HCT116 (cell line): ENCODE data around the gene ZNF180. TPM values are rescaled to one million over a fixed set of nuclear protein-coding genes. Genes with fewer than 3 reads are reported as not detected.

ENCODE experiments used
- ATAC-seq: fragments of 200-7000 bp; cut with Tn5 transposase; 2 replicates; pipeline ENCODE4 v1.9.1; 2020; ENCODE audit warnings: mild to moderate bottlenecking, moderate library complexity
- BruUV-seq: library from RNA; stranded (reverse); fragments of 400-500 nt; replicated peaks from 2 replicates; lab custom pipeline; 2021; lab: Mats Ljungman, UMichigan
- CTCF ChIA-PET: fragments of 300-600 bp; sonication (Branson Sonifier 250); formaldehyde crosslinking; loops from one replicate; lab custom pipeline; 2021; ENCODE audit warnings: antibody characterized with exemption; lab: Charles Lee
- POLR2A ChIA-PET: fragments of 300-600, 350-600 bp; sonication (Branson Sonifier 250); formaldehyde crosslinking; loops from one replicate; lab custom pipeline; 2021; ENCODE audit warnings: antibody characterized with exemption; lab: Charles Lee
- RAD21 ChIA-PET, 2 experiments: fragments of 300-600 bp; sonication (Branson Sonifier 250); formaldehyde crosslinking; loops; one replicate each; lab custom pipeline; 2023; ENCODE audit warnings: low total read pairs in 2 of 2; ENCODE audit not compliant: uncharacterized antibody in 2 of 2, unreplicated experiment in 2 of 2, low non-redundant PET in 1 of 2; lab: Charles Lee
- DNase-seq: peaks from one replicate; pipeline ENCODE4 v3.0.0-alpha.2; 2010; ENCODE audit warnings: low read depth, low spot score
- H2AFZ ChIP-seq: fragments of 200-600 bp; shearing (Covaris generic), sonication (generic); 2 replicates; pipeline ENCODE4 v1.6.1; 2017; ENCODE audit warnings: low read depth, mixed run types, mixed read lengths, antibody characterized with exemption, low read length; ENCODE audit not compliant: poor library complexity, severe bottlenecking
- H3K27ac ChIP-seq: 2 replicates; pipeline ENCODE4 v1.5.1; 2012; ENCODE audit warnings: low read depth, low read length
- H3K27me3 ChIP-seq: fragments of 200-600 bp; sonication (generic); 2 replicates; pipeline ENCODE4 v1.6.1; 2016; ENCODE audit warnings: mixed run types, low read length, mixed read lengths; ENCODE audit not compliant: insufficient read depth
- H3K36me3 ChIP-seq, 2 experiments: fragments of 200-500 bp in 1 of 2; fragments of 200-600 bp in 1 of 2; sonication (Bioruptor generic) in 1 of 2; sonication (generic) in 1 of 2; 2 replicates each; pipeline versions ENCODE4 v1.5.1 to v1.6.1; 2014 to 2016; ENCODE audit warnings: low read length in 2 of 2, inconsistent platforms in 1 of 2, mixed read lengths in 1 of 2, mixed run types in 1 of 2; ENCODE audit not compliant: insufficient read depth in 2 of 2, control insufficient read depth in 1 of 2
- H3K4me1 ChIP-seq, 2 experiments: fragments of 200-600 bp in 1 of 2; sonication (generic) in 1 of 2; 2 replicates each; pipeline versions ENCODE4 v1.5.1 to v1.6.1; 2012 to 2017; ENCODE audit warnings: low read length in 2 of 2, inconsistent platforms in 1 of 2, mild to moderate bottlenecking in 1 of 2, mixed read lengths in 1 of 2, mixed run types in 1 of 2, moderate library complexity in 1 of 2; ENCODE audit not compliant: insufficient read depth in 2 of 2, control insufficient read depth in 1 of 2
- H3K4me2 ChIP-seq: fragments of 200-600 bp; sonication (generic); 2 replicates; pipeline ENCODE4 v1.6.1; 2017; ENCODE audit warnings: mixed run types, low read length, mixed read lengths
- H3K4me3 ChIP-seq, 2 experiments: fragments of 200-600 bp in 1 of 2; sonication (generic) in 1 of 2; replicated peaks in 1 of 2; 2 replicates each; pipeline ENCODE4 v1.5.1; 2011 to 2016; ENCODE audit warnings: low read length in 2 of 2, control low read depth in 1 of 2, low read depth in 1 of 2, mild to moderate bottlenecking in 1 of 2, mixed read lengths in 1 of 2, mixed run types in 1 of 2
- H3K79me2 ChIP-seq: fragments of 200-600 bp; sonication (generic); 2 replicates; pipeline ENCODE4 v1.6.1; 2017; ENCODE audit warnings: mild to moderate bottlenecking, mixed run types, low read length, moderate library complexity, mixed read lengths; ENCODE audit not compliant: insufficient read depth
- H3K9ac ChIP-seq: fragments of 200-600 bp; sonication (generic); 2 replicates; pipeline ENCODE4 v1.6.1; 2016; ENCODE audit warnings: low read length, mixed read lengths
- H3K9me2 ChIP-seq: fragments of 200-600 bp; sonication (generic), shearing (Covaris generic); 2 replicates; pipeline ENCODE4 v1.6.1; 2017; ENCODE audit warnings: mixed run types, mild to moderate bottlenecking, moderate library complexity; ENCODE audit not compliant: insufficient read depth
- H3K9me3 ChIP-seq, 2 experiments: fragments of 200-500 bp in 1 of 2; fragments of 200-600 bp in 1 of 2; sonication (Bioruptor generic) in 1 of 2; sonication (generic) in 1 of 2; 2 replicates each; pipeline ENCODE4 v1.6.1; 2014 to 2017; ENCODE audit warnings: low read length in 2 of 2, mixed read lengths in 2 of 2, inconsistent platforms in 1 of 2, low read depth in 1 of 2, mild to moderate bottlenecking in 1 of 2, mixed run types in 1 of 2, moderate library complexity in 1 of 2; ENCODE audit not compliant: control insufficient read depth in 1 of 2, insufficient read depth in 1 of 2
- H4K20me1 ChIP-seq: fragments of 200-600 bp; sonication (generic), shearing (Covaris generic); 2 replicates; pipeline ENCODE4 v1.6.1; 2017; ENCODE audit warnings: mixed run types, mild to moderate bottlenecking, moderate library complexity; ENCODE audit not compliant: insufficient read depth
- CBX3 ChIP-seq: IDR thresholded peaks from 2 replicates; pipeline ENCODE4 v1.6.1; 2012; ENCODE audit warnings: low read depth
- FOSL1 ChIP-seq: IDR thresholded peaks from 2 replicates; pipeline ENCODE4 v1.6.1; 2012; ENCODE audit warnings: low read depth
- SP1 ChIP-seq: IDR thresholded peaks from 2 replicates; pipeline ENCODE4 v1.6.1; 2012; ENCODE audit warnings: low read depth
- TCF7L2 ChIP-seq: IDR thresholded peaks from 2 replicates; pipeline ENCODE4 v1.7.0; 2011; ENCODE audit warnings: borderline replicate concordance, inconsistent platforms; ENCODE audit not compliant: insufficient read depth, insufficient read length; ENCODE audit errors: extremely low read depth
- intact Hi-C: fragments of 100-400 bp; cut with micrococcal nuclease; formaldehyde crosslinking; loops from 2 replicates; pipeline ENCODE4 v1.10.0; 2022
- total RNA-seq: library from RNA; stranded (reverse); gene quantifications from one replicate; pipeline ENCODE4 v1.2.1, GENCODE V29; 2021; ENCODE audit not compliant: unreplicated experiment
- TF ChIP-seq, protein P1 (sequence below), 3 experiments: fragments of 200-600 bp in 1 of 3; sonication (generic) in 1 of 3; IDR thresholded peaks in 2 of 3; conservative IDR thresholded peaks in 1 of 3; 2 replicates each; pipeline ENCODE4 v1.5.1; 2012 to 2017; ENCODE audit warnings: low read depth in 2 of 3, low read length in 2 of 3, antibody characterized with exemption in 1 of 3, borderline replicate concordance in 1 of 3, control low read depth in 1 of 3, mild to moderate bottlenecking in 1 of 3, mixed read lengths in 1 of 3, mixed run types in 1 of 3, moderate library complexity in 1 of 3; ENCODE audit not compliant: insufficient read depth in 1 of 3
- TF ChIP-seq, protein P2 (sequence below): IDR thresholded peaks from 2 replicates; pipeline ENCODE4 v1.6.1; 2011; ENCODE audit warnings: mild to moderate bottlenecking, low read length, moderate library complexity; ENCODE audit not compliant: insufficient replicate concordance; ENCODE audit errors: extremely low read depth
- TF ChIP-seq, protein P3 (sequence below): IDR thresholded peaks from 2 replicates; pipeline ENCODE4 v1.6.1; 2012; ENCODE audit warnings: low read depth

Gene ZNF180
- total RNA-seq, 1 experiment from 2014 or later, result 7.3 TPM

DNA sequence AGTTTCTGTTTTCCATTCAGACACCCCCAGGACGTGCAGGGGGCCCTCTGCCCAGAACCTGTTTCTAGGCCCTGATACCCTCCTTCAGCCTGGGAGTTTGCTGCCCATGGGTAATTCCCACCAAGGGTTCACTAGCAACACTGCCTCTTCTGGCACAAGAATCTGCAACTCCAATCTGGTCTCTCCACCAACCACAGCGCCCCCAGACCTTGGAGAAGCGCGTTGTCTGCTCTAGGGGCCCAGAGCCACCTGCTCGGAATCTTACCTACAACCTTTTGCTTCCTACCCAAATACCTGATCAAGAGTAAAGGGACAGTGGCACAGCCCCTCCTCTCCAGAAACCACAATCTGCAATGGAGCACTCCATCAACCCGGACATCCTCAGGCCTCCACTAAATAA is 763 bp downstream of the ZNF180 start:
- Histone ChIP-seq H3K27me3 (no peaks in the 10 kb centered on the region), H3K4me3 (peak overlapping the region; percentile 89), H3K4me1 (peaks cover 0 to 16% of the 10 kb centered on the region in 2 experiments; a peak in 1 of 4 replicates), H3K4me2 (peak overlapping the region; percentile 88), H3K9ac (peak overlapping the region; percentile 74), H4K20me1 (no peaks in the 10 kb centered on the region), H3K27ac (peak overlapping the region; percentile 70), H2AFZ (no peak overlapping the region), H3K36me3 (peaks cover 13 to 44% of the 10 kb centered on the region in 2 experiments), H3K9me2 (no peaks in the 10 kb centered on the region), H3K9me3 (peaks cover 4 to 18% of the 10 kb centered on the region in 2 experiments; a peak in 3 of 4 replicates), H3K79me2 (peaks cover 51% of the 10 kb centered on the region)
- POLR2A ChIA-PET, result no interaction called here
- CTCF ChIA-PET, result interaction anchor here (1.4 kb wide), 1 partner anchor 15 kb away, joined by 3 read pairs; no protein-coding TSS in a partner anchor
- intact Hi-C loops, result no loop called here
- TSS peak; percentile 73 for BruUV-seq
- ATAC-seq (peak; percentile 6), DNase-seq (no peak)
- no peak for TF ChIP-seq CBX3
- TF ChIP-seq, protein P1, sequence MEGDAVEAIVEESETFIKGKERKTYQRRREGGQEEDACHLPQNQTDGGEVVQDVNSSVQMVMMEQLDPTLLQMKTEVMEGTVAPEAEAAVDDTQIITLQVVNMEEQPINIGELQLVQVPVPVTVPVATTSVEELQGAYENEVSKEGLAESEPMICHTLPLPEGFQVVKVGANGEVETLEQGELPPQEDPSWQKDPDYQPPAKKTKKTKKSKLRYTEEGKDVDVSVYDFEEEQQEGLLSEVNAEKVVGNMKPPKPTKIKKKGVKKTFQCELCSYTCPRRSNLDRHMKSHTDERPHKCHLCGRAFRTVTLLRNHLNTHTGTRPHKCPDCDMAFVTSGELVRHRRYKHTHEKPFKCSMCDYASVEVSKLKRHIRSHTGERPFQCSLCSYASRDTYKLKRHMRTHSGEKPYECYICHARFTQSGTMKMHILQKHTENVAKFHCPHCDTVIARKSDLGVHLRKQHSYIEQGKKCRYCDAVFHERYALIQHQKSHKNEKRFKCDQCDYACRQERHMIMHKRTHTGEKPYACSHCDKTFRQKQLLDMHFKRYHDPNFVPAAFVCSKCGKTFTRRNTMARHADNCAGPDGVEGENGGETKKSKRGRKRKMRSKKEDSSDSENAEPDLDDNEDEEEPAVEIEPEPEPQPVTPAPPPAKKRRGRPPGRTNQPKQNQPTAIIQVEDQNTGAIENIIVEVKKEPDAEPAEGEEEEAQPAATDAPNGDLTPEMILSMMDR (IDR thresholded peaks at IDR 0.05 in 2 of 3, conservative IDR thresholded peaks at IDR 0.05 in 1 of 3; ENCODE audit: borderline replicate concordance in 1 of 3, insufficient read depth in 1 of 3, low read depth in 2 of 3, low read length in 2 of 3), result 0 out of 6 replicates have a peak, but pooled peaks of 1 of the 3 experiments have one; percentile 12
- RAD21 ChIA-PET, result no interaction called here

DNA sequence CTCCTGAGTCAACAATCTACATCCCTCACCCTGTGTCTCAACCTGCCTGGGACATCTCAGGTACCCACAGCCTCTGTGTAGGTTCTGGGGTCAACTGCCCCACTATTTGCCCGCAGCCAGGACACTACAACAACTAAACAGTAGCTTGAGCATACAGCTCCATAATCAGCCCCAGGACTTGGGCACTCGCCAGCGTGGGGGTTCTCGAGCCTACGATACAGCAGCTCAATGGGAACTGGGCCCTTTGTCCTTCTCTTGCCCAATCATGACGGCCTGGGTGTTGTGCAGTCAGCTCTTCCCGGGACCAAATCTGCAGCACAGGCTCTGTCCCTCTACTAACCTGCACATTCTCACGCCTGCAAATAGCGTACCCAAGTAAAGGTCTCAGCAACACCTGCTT is 1.3 kb downstream of the ZNF180 start:
- ATAC-seq (no peak), DNase-seq (no peak)
- H3K4me1 ChIP-seq, result peaks cover 0 to 16% of the 10 kb centered on the region in 2 experiments; a peak in 1 of 4 replicates
- no peak overlapping the region for H2AFZ ChIP-seq
- ChIA-PET POLR2A (no interaction called here), CTCF (no interaction called here), RAD21 (no interaction called here)
- BruUV-seq, result no TSS peak
- intact Hi-C loops, result no loop called here
- H3K9ac ChIP-seq, result peak overlapping the region; percentile 74; the same call in 1 of the 2 replicates
- peak overlapping the region; percentile 89 for H3K4me3 ChIP-seq
- peaks cover 53% of the 10 kb centered on the region for H3K79me2 ChIP-seq
- peaks cover 17 to 49% of the 10 kb centered on the region in 2 experiments for H3K36me3 ChIP-seq
- H3K27ac ChIP-seq, result no peak overlapping the region
- H3K4me2 ChIP-seq, result peak overlapping the region; percentile 88
- H3K9me3 ChIP-seq, result peaks cover 4 to 23% of the 10 kb centered on the region in 2 experiments; a peak in 3 of 4 replicates
- H3K9me2 ChIP-seq, result no peaks in the 10 kb centered on the region
- no peak for TF ChIP-seq CBX3
- TF ChIP-seq FOSL1, result no peak
- TF ChIP-seq, protein P2, sequence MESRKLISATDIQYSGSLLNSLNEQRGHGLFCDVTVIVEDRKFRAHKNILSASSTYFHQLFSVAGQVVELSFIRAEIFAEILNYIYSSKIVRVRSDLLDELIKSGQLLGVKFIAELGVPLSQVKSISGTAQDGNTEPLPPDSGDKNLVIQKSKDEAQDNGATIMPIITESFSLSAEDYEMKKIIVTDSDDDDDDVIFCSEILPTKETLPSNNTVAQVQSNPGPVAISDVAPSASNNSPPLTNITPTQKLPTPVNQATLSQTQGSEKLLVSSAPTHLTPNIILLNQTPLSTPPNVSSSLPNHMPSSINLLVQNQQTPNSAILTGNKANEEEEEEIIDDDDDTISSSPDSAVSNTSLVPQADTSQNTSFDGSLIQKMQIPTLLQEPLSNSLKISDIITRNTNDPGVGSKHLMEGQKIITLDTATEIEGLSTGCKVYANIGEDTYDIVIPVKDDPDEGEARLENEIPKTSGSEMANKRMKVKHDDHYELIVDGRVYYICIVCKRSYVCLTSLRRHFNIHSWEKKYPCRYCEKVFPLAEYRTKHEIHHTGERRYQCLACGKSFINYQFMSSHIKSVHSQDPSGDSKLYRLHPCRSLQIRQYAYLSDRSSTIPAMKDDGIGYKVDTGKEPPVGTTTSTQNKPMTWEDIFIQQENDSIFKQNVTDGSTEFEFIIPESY, result no peak
- TF ChIP-seq, protein P3, sequence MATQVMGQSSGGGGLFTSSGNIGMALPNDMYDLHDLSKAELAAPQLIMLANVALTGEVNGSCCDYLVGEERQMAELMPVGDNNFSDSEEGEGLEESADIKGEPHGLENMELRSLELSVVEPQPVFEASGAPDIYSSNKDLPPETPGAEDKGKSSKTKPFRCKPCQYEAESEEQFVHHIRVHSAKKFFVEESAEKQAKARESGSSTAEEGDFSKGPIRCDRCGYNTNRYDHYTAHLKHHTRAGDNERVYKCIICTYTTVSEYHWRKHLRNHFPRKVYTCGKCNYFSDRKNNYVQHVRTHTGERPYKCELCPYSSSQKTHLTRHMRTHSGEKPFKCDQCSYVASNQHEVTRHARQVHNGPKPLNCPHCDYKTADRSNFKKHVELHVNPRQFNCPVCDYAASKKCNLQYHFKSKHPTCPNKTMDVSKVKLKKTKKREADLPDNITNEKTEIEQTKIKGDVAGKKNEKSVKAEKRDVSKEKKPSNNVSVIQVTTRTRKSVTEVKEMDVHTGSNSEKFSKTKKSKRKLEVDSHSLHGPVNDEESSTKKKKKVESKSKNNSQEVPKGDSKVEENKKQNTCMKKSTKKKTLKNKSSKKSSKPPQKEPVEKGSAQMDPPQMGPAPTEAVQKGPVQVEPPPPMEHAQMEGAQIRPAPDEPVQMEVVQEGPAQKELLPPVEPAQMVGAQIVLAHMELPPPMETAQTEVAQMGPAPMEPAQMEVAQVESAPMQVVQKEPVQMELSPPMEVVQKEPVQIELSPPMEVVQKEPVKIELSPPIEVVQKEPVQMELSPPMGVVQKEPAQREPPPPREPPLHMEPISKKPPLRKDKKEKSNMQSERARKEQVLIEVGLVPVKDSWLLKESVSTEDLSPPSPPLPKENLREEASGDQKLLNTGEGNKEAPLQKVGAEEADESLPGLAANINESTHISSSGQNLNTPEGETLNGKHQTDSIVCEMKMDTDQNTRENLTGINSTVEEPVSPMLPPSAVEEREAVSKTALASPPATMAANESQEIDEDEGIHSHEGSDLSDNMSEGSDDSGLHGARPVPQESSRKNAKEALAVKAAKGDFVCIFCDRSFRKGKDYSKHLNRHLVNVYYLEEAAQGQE, result no peak
- TF ChIP-seq TCF7L2, result no peak
- TF ChIP-seq SP1, result no peak
- no peaks in the 10 kb centered on the region for H4K20me1 ChIP-seq
- H3K27me3 ChIP-seq, result no peaks in the 10 kb centered on the region
